H1 (cell line): ENCODE measurements around the gene CFDP1.

Experiments used
- CBX5 ChIP-seq: fragments of 300-800, 300-1000 bp; sonication (generic); IDR thresholded peaks from 2 replicates; pipeline ENCODE4 v1.7.1; 2016; ENCODE audit warnings: antibody characterized with exemption, low read length, low read depth
- EP300 ChIP-seq, 2 experiments: IDR thresholded peaks; 1 replicate in 1 of 2; 2 replicates in 1 of 2; pipeline ENCODE4 v1.6.1; 2011 to 2012; ENCODE audit warnings: low read depth in 2 of 2, low read length in 2 of 2, mild to moderate bottlenecking in 2 of 2, borderline replicate concordance in 1 of 2, inconsistent platforms in 1 of 2, moderate library complexity in 1 of 2
- EZH2 ChIP-seq: fragments of 200-600 bp; sonication (generic); IDR thresholded peaks from 2 replicates; pipeline ENCODE4 v1.7.1; 2012; ENCODE audit warnings: low read depth, mild to moderate bottlenecking, moderate library complexity, low read length, inconsistent platforms; ENCODE audit not compliant: severe bottlenecking
- MAFK ChIP-seq: IDR thresholded peaks from 2 replicates; pipeline ENCODE4 v1.6.1; 2012; ENCODE audit warnings: low read depth, mild to moderate bottlenecking, improper control_type of control experiment, low read length
- POLR2A ChIP-seq, 2 experiments: IDR thresholded peaks; 1 replicate in 1 of 2; 2 replicates in 1 of 2; pipeline ENCODE4 v1.6.1; 2011; ENCODE audit warnings: low read depth in 2 of 2, low read length in 2 of 2, mild to moderate bottlenecking in 2 of 2; ENCODE audit errors: control extremely low read depth in 1 of 2
- POLR2AphosphoS5 ChIP-seq: IDR thresholded peaks from 2 replicates; pipeline ENCODE4 v1.6.1; 2011; ENCODE audit warnings: low read depth, low read length
- POU5F1 ChIP-seq: IDR thresholded peaks from 2 replicates; pipeline ENCODE4 v1.6.1; 2011; ENCODE audit warnings: low read depth, mild to moderate bottlenecking, low read length, moderate library complexity
- TF ChIP-seq, protein P1 (sequence below), 3 experiments: IDR thresholded peaks; 1 replicate in 2 of 3; 2 replicates in 1 of 3; pipeline versions ENCODE4 v1.5.1 to v1.6.1; 2011; ENCODE audit warnings: low read length in 3 of 3, mild to moderate bottlenecking in 3 of 3, inconsistent platforms in 2 of 3, low read depth in 1 of 3, moderate library complexity in 1 of 3; ENCODE audit not compliant: insufficient read depth in 1 of 3; ENCODE audit errors: control extremely low read depth in 1 of 3

GRCh38 chr16:75372236-75372856 is 61.0 kb downstream of the CFDP1 start:
- TF ChIP-seq CBX5 (no peak), POU5F1 (no peak), EZH2 (no peak), MAFK (no peak), EP300 (IDR thresholded peaks at IDR 0.05; ENCODE audit: borderline replicate concordance in 1 of 2, low read depth in 2 of 2, low read length in 2 of 2) (no peak), POLR2AphosphoS5 (no peak), POLR2A (IDR thresholded peaks at IDR 0.05; ENCODE audit: control extremely low read depth in 1 of 2, low read depth in 2 of 2, low read length in 2 of 2) (no peak)
- TF ChIP-seq, protein P1, sequence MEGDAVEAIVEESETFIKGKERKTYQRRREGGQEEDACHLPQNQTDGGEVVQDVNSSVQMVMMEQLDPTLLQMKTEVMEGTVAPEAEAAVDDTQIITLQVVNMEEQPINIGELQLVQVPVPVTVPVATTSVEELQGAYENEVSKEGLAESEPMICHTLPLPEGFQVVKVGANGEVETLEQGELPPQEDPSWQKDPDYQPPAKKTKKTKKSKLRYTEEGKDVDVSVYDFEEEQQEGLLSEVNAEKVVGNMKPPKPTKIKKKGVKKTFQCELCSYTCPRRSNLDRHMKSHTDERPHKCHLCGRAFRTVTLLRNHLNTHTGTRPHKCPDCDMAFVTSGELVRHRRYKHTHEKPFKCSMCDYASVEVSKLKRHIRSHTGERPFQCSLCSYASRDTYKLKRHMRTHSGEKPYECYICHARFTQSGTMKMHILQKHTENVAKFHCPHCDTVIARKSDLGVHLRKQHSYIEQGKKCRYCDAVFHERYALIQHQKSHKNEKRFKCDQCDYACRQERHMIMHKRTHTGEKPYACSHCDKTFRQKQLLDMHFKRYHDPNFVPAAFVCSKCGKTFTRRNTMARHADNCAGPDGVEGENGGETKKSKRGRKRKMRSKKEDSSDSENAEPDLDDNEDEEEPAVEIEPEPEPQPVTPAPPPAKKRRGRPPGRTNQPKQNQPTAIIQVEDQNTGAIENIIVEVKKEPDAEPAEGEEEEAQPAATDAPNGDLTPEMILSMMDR (IDR thresholded peaks at IDR 0.05; ENCODE audit: control extremely low read depth in 1 of 3, insufficient read depth in 1 of 3, low read depth in 1 of 3, low read length in 3 of 3), result no peak
